ENCODE results near the gene EGFLAM.

Gene EGFLAM

DNA sequence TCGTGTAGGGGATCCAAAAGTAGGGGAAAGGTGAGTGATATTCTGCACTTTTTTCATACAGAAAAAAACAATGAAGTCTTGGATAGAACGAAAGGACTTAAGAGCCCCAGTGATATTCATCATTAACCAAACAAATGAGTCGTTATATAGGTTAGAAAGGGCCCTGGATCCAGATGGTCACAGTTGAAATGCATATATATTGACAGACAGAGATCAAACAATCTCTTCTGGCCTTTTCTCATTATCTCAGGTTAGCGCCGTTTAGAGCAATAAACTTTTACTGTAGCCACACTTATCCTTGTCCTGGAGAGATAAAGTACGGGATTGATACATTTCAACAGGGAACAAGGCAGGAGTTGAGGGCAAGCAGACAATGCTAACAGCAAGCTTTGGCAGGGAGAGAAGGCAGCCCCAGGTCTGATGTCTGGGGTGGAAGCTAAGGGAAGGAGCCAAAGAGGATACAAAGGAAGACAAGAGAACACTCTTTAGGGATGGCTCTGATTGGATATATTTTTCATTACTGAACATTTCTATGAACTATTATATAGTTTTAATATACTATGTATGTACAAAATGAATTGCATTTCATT, 221.1 kb downstream of the EGFLAM start:
- TF ChIP-seq, protein P1, sequence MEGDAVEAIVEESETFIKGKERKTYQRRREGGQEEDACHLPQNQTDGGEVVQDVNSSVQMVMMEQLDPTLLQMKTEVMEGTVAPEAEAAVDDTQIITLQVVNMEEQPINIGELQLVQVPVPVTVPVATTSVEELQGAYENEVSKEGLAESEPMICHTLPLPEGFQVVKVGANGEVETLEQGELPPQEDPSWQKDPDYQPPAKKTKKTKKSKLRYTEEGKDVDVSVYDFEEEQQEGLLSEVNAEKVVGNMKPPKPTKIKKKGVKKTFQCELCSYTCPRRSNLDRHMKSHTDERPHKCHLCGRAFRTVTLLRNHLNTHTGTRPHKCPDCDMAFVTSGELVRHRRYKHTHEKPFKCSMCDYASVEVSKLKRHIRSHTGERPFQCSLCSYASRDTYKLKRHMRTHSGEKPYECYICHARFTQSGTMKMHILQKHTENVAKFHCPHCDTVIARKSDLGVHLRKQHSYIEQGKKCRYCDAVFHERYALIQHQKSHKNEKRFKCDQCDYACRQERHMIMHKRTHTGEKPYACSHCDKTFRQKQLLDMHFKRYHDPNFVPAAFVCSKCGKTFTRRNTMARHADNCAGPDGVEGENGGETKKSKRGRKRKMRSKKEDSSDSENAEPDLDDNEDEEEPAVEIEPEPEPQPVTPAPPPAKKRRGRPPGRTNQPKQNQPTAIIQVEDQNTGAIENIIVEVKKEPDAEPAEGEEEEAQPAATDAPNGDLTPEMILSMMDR (conservative IDR thresholded peaks at IDR 0.05; ENCODE audit: low read depth, low read length), result no peak
- H3K9ac ChIP-seq, result no peak overlapping the region
- H3K79me2 ChIP-seq (ENCODE audit: insufficient read depth, low read depth), result no peaks in the 10 kb centered on the region
- H2AFZ ChIP-seq (ENCODE audit: low read depth), result no peak overlapping the region
- no peak overlapping the region for H3K27ac ChIP-seq
- no peaks in the 10 kb centered on the region for H3K27me3 ChIP-seq (ENCODE audit: insufficient read depth, low read depth)
- no peaks in the 10 kb centered on the region for H3K36me3 ChIP-seq (ENCODE audit: insufficient read depth)
- no peaks in the 10 kb centered on the region for H4K20me1 ChIP-seq (ENCODE audit: insufficient read depth)
- no peaks in the 10 kb centered on the region for H3K4me1 ChIP-seq (ENCODE audit: low read depth, poor library complexity, severe bottlenecking)
- no peak overlapping the region for H3K4me2 ChIP-seq
- H3K4me3 ChIP-seq (IDR thresholded peaks at IDR 0.05; ENCODE audit: insufficient read depth, low read depth, low read length), result no peak overlapping the region

DNA sequence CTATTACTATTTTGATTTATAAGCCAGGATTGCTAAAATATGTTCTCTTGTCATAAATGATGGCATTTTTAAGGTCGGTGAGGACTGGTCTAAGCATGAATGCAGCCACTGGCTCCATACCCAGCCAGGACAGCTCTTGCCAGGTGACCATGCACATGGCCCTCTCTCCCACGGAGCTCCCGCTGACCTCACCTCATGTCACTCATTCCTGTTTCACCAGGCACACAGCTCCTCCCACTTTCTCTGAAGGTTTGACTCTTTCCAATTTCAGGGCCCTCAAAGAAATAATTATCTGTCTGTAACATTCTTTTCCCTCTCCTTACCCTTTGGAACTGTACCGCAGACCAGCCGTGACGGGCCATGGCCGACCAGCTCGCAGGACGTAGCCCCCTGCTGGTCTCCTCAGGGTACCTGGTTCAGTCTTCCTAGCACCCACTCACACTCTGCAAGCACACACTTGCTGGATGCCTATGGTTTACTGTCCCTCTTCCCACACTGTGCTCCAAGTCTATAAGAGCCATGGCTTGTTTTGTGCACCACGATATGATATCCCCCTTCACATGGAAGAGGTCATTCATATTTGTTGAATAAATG, 225.5 kb downstream of the EGFLAM start:
- Histone ChIP-seq H3K4me1 (ENCODE audit: low read depth, poor library complexity, severe bottlenecking) (peaks cover 18% of the 10 kb centered on the region), H3K9ac (no peak overlapping the region), H3K27me3 (ENCODE audit: insufficient read depth, low read depth) (no peaks in the 10 kb centered on the region), H3K4me2 (no peak overlapping the region), H3K4me3 (IDR thresholded peaks at IDR 0.05; ENCODE audit: insufficient read depth, low read depth, low read length) (no peak overlapping the region), H3K79me2 (ENCODE audit: insufficient read depth, low read depth) (no peaks in the 10 kb centered on the region), H3K36me3 (ENCODE audit: insufficient read depth) (no peaks in the 10 kb centered on the region), H4K20me1 (ENCODE audit: insufficient read depth) (no peaks in the 10 kb centered on the region), H3K27ac (no peak overlapping the region), H2AFZ (ENCODE audit: low read depth) (no peak overlapping the region)
- TF ChIP-seq, protein P1 (conservative IDR thresholded peaks at IDR 0.05; ENCODE audit: low read depth, low read length), result no peak

DNA sequence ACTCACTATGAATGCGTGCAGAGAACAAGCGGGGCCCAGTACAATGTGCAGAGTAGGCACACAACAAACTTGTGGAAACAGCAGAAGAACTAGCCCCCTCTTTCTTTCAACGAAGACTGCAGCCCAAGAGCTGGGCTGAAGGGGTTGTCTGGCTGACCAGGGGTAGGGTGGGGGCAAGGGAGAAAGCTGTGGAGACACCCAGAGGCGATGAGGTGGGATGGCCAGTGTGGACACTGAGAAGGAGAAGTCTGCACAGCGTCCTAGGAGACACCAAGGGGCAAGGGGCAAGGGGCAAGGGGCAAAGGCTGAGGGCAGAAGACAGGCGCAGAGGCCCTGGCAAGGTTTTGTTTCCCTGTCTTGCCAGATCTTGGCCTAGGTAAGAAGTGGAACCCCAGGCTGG, 235.8 kb downstream of the EGFLAM start:
- Histone ChIP-seq H3K4me1 (ENCODE audit: low read depth, poor library complexity, severe bottlenecking) (no peaks in the 10 kb centered on the region), H3K36me3 (ENCODE audit: insufficient read depth) (no peaks in the 10 kb centered on the region), H3K79me2 (ENCODE audit: insufficient read depth, low read depth) (no peaks in the 10 kb centered on the region), H3K4me2 (no peak overlapping the region), H4K20me1 (ENCODE audit: insufficient read depth) (no peaks in the 10 kb centered on the region), H2AFZ (ENCODE audit: low read depth) (no peak overlapping the region), H3K4me3 (IDR thresholded peaks at IDR 0.05; ENCODE audit: insufficient read depth, low read depth, low read length) (no peak overlapping the region), H3K9ac (no peak overlapping the region), H3K27me3 (ENCODE audit: insufficient read depth, low read depth) (no peaks in the 10 kb centered on the region), H3K27ac (no peak overlapping the region)
- TF ChIP-seq, protein P1 (conservative IDR thresholded peaks at IDR 0.05; ENCODE audit: low read depth, low read length), result no peak

DNA sequence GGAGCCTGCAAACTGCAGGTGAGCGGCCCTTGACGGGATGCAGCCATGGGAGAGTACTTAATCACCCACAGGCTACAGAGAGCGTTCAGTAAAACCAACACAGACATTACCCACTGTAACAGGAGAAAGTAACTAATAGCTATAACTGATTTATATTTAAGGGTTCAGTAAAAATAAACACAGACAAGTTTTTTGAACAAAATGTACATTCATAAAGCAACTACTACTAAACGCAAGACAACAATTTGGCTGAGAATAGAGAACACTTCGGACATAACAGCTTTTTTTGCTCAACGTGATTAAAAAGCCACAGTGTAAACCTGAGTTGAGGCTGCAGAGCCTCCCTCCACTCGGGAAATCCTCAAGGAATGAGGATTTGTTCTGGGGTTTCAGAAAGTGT, 236.4 kb downstream of the EGFLAM start:
- no peak overlapping the region for H3K4me3 ChIP-seq (IDR thresholded peaks at IDR 0.05; ENCODE audit: insufficient read depth, low read depth, low read length)
- no peak overlapping the region for H3K4me2 ChIP-seq
- no peak overlapping the region for H3K27ac ChIP-seq
- H4K20me1 ChIP-seq (ENCODE audit: insufficient read depth), result no peaks in the 10 kb centered on the region
- no peaks in the 10 kb centered on the region for H3K36me3 ChIP-seq (ENCODE audit: insufficient read depth)
- H3K79me2 ChIP-seq (ENCODE audit: insufficient read depth, low read depth), result no peaks in the 10 kb centered on the region
- H2AFZ ChIP-seq (ENCODE audit: low read depth), result no peak overlapping the region
- H3K27me3 ChIP-seq (ENCODE audit: insufficient read depth, low read depth), result no peaks in the 10 kb centered on the region
- H3K9ac ChIP-seq, result no peak overlapping the region
- TF ChIP-seq, protein P1 (conservative IDR thresholded peaks at IDR 0.05; ENCODE audit: low read depth, low read length), result no peak
- H3K4me1 ChIP-seq (ENCODE audit: low read depth, poor library complexity, severe bottlenecking), result no peaks in the 10 kb centered on the region

All from KMS-11 (cell line).